ENCODE measurements around the gene SPRR5.

GRCh38 chr1:152968248-152968647 is 21.2 kb downstream of the SPRR5 start:
- no peak for TF ChIP-seq CTCF (IDR thresholded peaks at IDR 0.05; ENCODE audit: low read length)
- TF ChIP-seq EZH2 (optimal IDR thresholded peaks at IDR 0.05; ENCODE audit: low read depth, low read length), result no peak
- TF ChIP-seq EZH2phosphoT487 (IDR thresholded peaks at IDR 0.05; ENCODE audit: low read length), result no peak
